T-cell (primary cell): ENCODE measurements around the gene LPAR6. TPM values are rescaled to one million over a fixed set of nuclear protein-coding genes. Genes with fewer than 3 reads are reported as not detected.

Experiments used
- ATAC-seq, 4 experiments: fragments of 200-7000 bp in 3 of 4; fragments of 150-1000 bp in 1 of 4; cut with Tn5 transposase; replicated peaks in 1 of 4; 1 replicate in 3 of 4; 2 replicates in 1 of 4; pipeline ENCODE4 v1.10.0; 2021; ENCODE audit warnings: moderate library complexity in 3 of 4, mild to moderate bottlenecking in 2 of 4, moderate number of reproducible peaks in 1 of 4
- CTCF ChIA-PET, 2 donors: fragments of 300-600 bp; sonication (Branson Sonifier 250); formaldehyde crosslinking; loops; one replicate each; lab custom pipeline; 2022; ENCODE audit warnings: antibody characterized with exemption in 2 of 2; lab: Charles Lee
- POLR2A ChIA-PET, 2 donors: fragments of 300-600 bp; sonication (Branson Sonifier 250); formaldehyde crosslinking; loops; one replicate each; lab custom pipeline; 2022; ENCODE audit warnings: antibody characterized with exemption in 2 of 2; lab: Charles Lee
- DNase-seq, 35 experiments: peaks; one replicate each; pipeline versions ENCODE4 v3.0.0 to v3.0.0-alpha.2; 2013 to 2023
- H3K27ac ChIP-seq: one replicate; pipeline ENCODE4 v1.5.1; 2013; ENCODE audit warnings: low read length
- H3K27me3 ChIP-seq, 2 experiments: replicated peaks in 1 of 2; 1 replicate in 1 of 2; 2 replicates in 1 of 2; pipeline versions ENCODE4 v1.6.1 to v1.7.0; 2013; ENCODE audit warnings: low read length in 1 of 2, mixed read lengths in 1 of 2; ENCODE audit not compliant: control insufficient read depth in 2 of 2, insufficient read depth in 2 of 2; ENCODE audit errors: extremely low read depth in 1 of 2
- H3K36me3 ChIP-seq, 2 donors: 1 replicate in 1 of 2; 2 replicates in 1 of 2; pipeline versions ENCODE4 v1.6.1 to v1.7.0; 2013; ENCODE audit warnings: low read length in 1 of 2; ENCODE audit not compliant: control insufficient read depth in 2 of 2, insufficient read depth in 1 of 2; ENCODE audit errors: extremely low read depth in 1 of 2
- H3K4me1 ChIP-seq, 2 experiments: 1 replicate in 1 of 2; 2 replicates in 1 of 2; pipeline versions ENCODE4 v1.6.1 to v1.7.0; 2013; ENCODE audit warnings: low read length in 2 of 2, mixed read lengths in 1 of 2; ENCODE audit not compliant: insufficient read depth in 2 of 2, control insufficient read depth in 1 of 2; ENCODE audit errors: extremely low read depth in 1 of 2
- H3K4me3 ChIP-seq, 2 donors: 1 replicate in 1 of 2; 2 replicates in 1 of 2; pipeline versions ENCODE4 v1.5.1 to v1.7.0; 2013; ENCODE audit warnings: mild to moderate bottlenecking in 2 of 2, low read length in 1 of 2, moderate library complexity in 1 of 2; ENCODE audit not compliant: control insufficient read depth in 1 of 2; ENCODE audit errors: extremely low read depth in 1 of 2
- H3K9me3 ChIP-seq: 2 replicates; pipeline ENCODE4 v1.7.0; 2013
- H3K27ac Mint-ChIP-seq, 2 donors: one replicate each; pipeline ENCODE4 v1.8.0; 2020 to 2021; ENCODE audit warnings: mild to moderate bottlenecking in 2 of 2, mixed read lengths in 2 of 2
- H3K27me3 Mint-ChIP-seq, 2 donors: one replicate each; pipeline ENCODE4 v1.8.0; 2021 to 2022; ENCODE audit warnings: mixed read lengths in 2 of 2
- H3K36me3 Mint-ChIP-seq: one replicate; pipeline ENCODE4 v1.8.0; 2021; ENCODE audit warnings: mixed read lengths
- H3K4me1 Mint-ChIP-seq, 3 donors: one replicate each; pipeline ENCODE4 v1.8.0; 2020 to 2022; ENCODE audit warnings: mixed read lengths in 3 of 3, mild to moderate bottlenecking in 1 of 3
- H3K4me3 Mint-ChIP-seq, 3 donors: one replicate each; pipeline ENCODE4 v1.8.0; 2020 to 2022; ENCODE audit warnings: mild to moderate bottlenecking in 3 of 3, mixed read lengths in 3 of 3, moderate library complexity in 3 of 3
- H3K9me3 Mint-ChIP-seq, 3 donors: one replicate each; pipeline ENCODE4 v1.8.0; 2020 to 2022; ENCODE audit warnings: mixed read lengths in 3 of 3
- WGBS: methylation state at CpG from one replicate; pipeline ENCODE4 v1.1.5; 2013; ENCODE audit warnings: missing lambda C conversion rate; ENCODE audit not compliant: insufficient coverage; 5-methylcytosine and 5-hydroxymethylcytosine counted together
- total RNA-seq, 35 experiments: library from RNA in 6 of 35; stranded (reverse) in 6 of 35; fragments of 120-200 nt in 1 of 35; gene quantifications; one replicate each; pipeline versions ENCODE4 v1.2.1 to v1.2.4 and lab custom pipeline; 2013 to 2026

LPAR6 gene
- total RNA-seq, 5 donors from 2014 or later (not counting 1 experiment from before 2014, with no cell fraction given): 36.0 to 93.5 (median 62.7) TPM

GRCh38 chr13:48411147-48411794 lies 1.6 kb downstream of the LPAR6 start:
- WGBS: no CpG with 5 or more reads among the region's 1 CpG
- ATAC-seq (peak in 2 of 4 experiments; percentile 30 to 38), DNase-seq (no peak)
- peaks cover 49 to 54% (median 50%) of the 10 kb centered on the region in 3 donors for H3K4me1 Mint-ChIP-seq
- Histone ChIP-seq H3K9me3 (no peaks in the 10 kb centered on the region), H3K4me1 (peaks cover 15% of the 10 kb centered on the region in 2 experiments), H3K36me3 (no peaks in the 10 kb centered on the region), H3K27me3 (no peaks in the 10 kb centered on the region), H3K4me3 (peak overlapping the region; percentile 56 to 80), H3K27ac (peak overlapping the region; percentile 80)
- peak overlapping the region; percentile 99 to 100 for H3K27ac Mint-ChIP-seq
- ChIA-PET POLR2A (no interaction called here), CTCF (no interaction called here)
- H3K36me3 Mint-ChIP-seq: peaks cover 23% of the 10 kb centered on the region
- H3K4me3 Mint-ChIP-seq: peak overlapping the region; percentile 94 to 98 (median 97)
- H3K27me3 Mint-ChIP-seq: no peaks in the 10 kb centered on the region
- no peaks in the 10 kb centered on the region for H3K9me3 Mint-ChIP-seq

GRCh38 chr13:48410199-48410598 lies 2.7 kb downstream of the LPAR6 start:
- Mint-ChIP-seq H3K36me3 (peaks cover 20% of the 10 kb centered on the region), H3K4me1 (peaks cover 58 to 60% (median 59%) of the 10 kb centered on the region in 3 donors), H3K27ac (peak overlapping the region; percentile 87 to 95), H3K9me3 (no peaks in the 10 kb centered on the region), H3K4me3 (peak overlapping the region; percentile 86 to 98 (median 97)), H3K27me3 (no peaks in the 10 kb centered on the region)
- ChIA-PET CTCF (no interaction called here), POLR2A (no interaction called here)
- ATAC-seq: peak in 1 of 4 experiments; percentile 44
- Histone ChIP-seq H3K36me3 (no peaks in the 10 kb centered on the region), H3K27me3 (no peaks in the 10 kb centered on the region), H3K27ac (peak overlapping the region; percentile 80), H3K4me3 (peak overlapping the region; percentile 23 to 48), H3K9me3 (no peaks in the 10 kb centered on the region), H3K4me1 (peaks cover 12 to 15% of the 10 kb centered on the region in 2 experiments)
- peak in 1 of 35 experiments; percentile 47 for DNase-seq
- WGBS: no CpG with 5 or more reads among the region's 5 CpGs

GRCh38 chr13:48405875-48406274 lies 7.0 kb downstream of the LPAR6 start:
- no peaks in the 10 kb centered on the region for H3K9me3 Mint-ChIP-seq
- no peak for ATAC-seq
- H3K27me3 Mint-ChIP-seq: no peaks in the 10 kb centered on the region
- Histone ChIP-seq H3K4me1 (peaks cover 28 to 30% of the 10 kb centered on the region in 2 experiments), H3K9me3 (no peaks in the 10 kb centered on the region), H3K27ac (peak overlapping the region; percentile 28), H3K27me3 (no peaks in the 10 kb centered on the region), H3K4me3 (no peak overlapping the region), H3K36me3 (no peaks in the 10 kb centered on the region)
- DNase-seq: peak in 1 of 35 experiments; percentile 39
- no peak overlapping the region for H3K4me3 Mint-ChIP-seq
- peaks cover 81 to 82% (median 82%) of the 10 kb centered on the region in 3 donors for H3K4me1 Mint-ChIP-seq
- ChIA-PET CTCF (interaction anchor here in 1 of 2 donors (0.9 kb wide), 1 partner anchor 174 kb away, joined by 3 read pairs; no protein-coding TSS in a partner anchor), POLR2A (interaction anchor here (0.5 to 0.7 kb wide), 2 partner anchors 28 to 90 kb away, joined by 3 to 4 read pairs; no protein-coding TSS in a partner anchor)
- peak overlapping the region; percentile 82 to 88 for H3K27ac Mint-ChIP-seq
- H3K36me3 Mint-ChIP-seq: peaks cover 16% of the 10 kb centered on the region

DNA sequence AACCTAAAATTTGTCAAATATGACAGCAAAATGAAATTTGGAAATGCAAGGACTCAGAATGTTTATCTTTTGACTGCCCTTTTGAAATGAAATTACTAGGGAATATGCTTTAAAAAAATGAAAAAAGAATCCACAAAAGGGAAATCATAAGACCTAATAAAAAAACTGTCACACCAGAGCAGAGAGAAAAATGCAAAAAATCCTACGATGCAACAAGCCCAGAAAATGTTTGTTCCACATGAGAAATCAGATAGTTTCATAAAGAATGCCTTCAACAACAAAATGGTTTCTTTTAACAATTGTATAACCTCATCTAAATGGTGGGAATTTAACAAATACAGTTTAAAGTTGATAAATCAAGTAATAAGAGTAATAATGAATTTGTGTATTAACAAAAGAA lies 8.0 kb downstream of the LPAR6 start:
- Mint-ChIP-seq H3K27me3 (no peaks in the 10 kb centered on the region), H3K27ac (peak overlapping the region; percentile 82 to 88), H3K4me3 (no peak overlapping the region), H3K4me1 (peaks cover 83 to 85% (median 84%) of the 10 kb centered on the region in 3 donors), H3K36me3 (peaks cover 10% of the 10 kb centered on the region), H3K9me3 (no peaks in the 10 kb centered on the region)
- Histone ChIP-seq H3K4me1 (peaks cover 28 to 30% of the 10 kb centered on the region in 2 experiments), H3K4me3 (no peak overlapping the region), H3K27me3 (no peaks in the 10 kb centered on the region), H3K27ac (peak overlapping the region; percentile 36), H3K9me3 (no peaks in the 10 kb centered on the region), H3K36me3 (no peaks in the 10 kb centered on the region)
- ChIA-PET CTCF (interaction anchor here in 1 of 2 donors (0.9 kb wide), 1 partner anchor 175 kb away, joined by 3 read pairs; no protein-coding TSS in a partner anchor), POLR2A (no interaction called here)
- no peak for DNase-seq
- no peak for ATAC-seq
- WGBS: no CpG with 5 or more reads among the region's 1 CpG

DNA sequence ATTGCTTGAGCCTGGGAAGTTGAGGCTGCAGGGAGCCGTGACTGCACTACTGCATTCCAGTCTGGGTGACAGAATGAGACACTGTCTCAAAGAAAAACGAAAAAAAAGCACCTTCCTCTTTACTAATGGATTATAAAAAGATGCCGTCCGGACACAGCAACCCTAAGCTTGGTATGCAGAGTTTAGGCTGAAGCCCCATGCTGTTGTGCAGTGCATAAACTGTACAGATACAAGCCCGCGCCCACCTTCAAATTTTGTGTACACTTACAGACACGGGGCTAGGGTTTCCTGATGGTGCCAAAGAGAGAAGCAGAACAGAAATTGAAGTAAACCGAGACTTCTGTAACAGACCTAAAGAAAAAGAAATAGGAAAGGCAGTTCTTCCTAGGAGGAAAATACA lies 9.0 kb downstream of the LPAR6 start:
- Mint-ChIP-seq H3K4me3 (peak overlapping the region in 2 of 3 donors; percentile 17 to 69), H3K27me3 (no peaks in the 10 kb centered on the region), H3K9me3 (no peaks in the 10 kb centered on the region), H3K27ac (peak overlapping the region; percentile 82 to 88), H3K4me1 (peaks cover 81 to 85% (median 85%) of the 10 kb centered on the region in 3 donors), H3K36me3 (peaks cover 9% of the 10 kb centered on the region)
- Histone ChIP-seq H3K27ac (peak overlapping the region; percentile 76), H3K4me3 (no peak overlapping the region), H3K36me3 (no peaks in the 10 kb centered on the region), H3K27me3 (no peaks in the 10 kb centered on the region), H3K9me3 (no peaks in the 10 kb centered on the region), H3K4me1 (peaks cover 26 to 27% of the 10 kb centered on the region in 2 experiments)
- ChIA-PET POLR2A (interaction anchor here in 1 of 2 donors (0.6 kb wide), 1 partner anchor 39 kb away, joined by 3 read pairs; no protein-coding TSS in a partner anchor), CTCF (no interaction called here)
- ATAC-seq: no peak
- WGBS: no CpG with 5 or more reads among the region's 8 CpGs
- no peak for DNase-seq

DNA sequence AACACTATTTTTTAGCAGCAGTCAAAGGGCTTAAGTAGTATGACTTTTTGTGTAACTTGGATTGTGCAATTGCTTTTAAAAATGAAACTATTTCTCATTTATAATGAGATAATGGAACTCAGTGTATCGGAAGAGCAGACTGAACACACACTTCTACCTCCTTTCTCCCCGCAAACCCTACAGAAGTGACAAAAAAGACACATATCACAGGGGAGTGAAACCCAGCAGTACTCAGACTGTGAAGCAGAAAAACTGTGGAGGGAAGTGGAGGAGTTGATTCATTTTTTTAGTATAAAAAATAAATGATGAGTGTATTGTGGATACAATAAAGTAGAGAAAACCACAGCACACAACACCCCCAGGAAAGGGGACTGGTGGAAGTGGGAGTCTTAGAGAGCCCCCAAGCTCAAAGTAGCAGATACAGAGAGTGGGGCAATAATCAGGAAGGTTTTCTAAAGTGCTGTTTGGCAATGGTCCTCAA lies 9.7 kb downstream of the LPAR6 start:
- no peaks in the 10 kb centered on the region for H3K9me3 ChIP-seq
- no peaks in the 10 kb centered on the region for H3K9me3 Mint-ChIP-seq
- H3K4me1 Mint-ChIP-seq: peaks cover 74 to 85% (median 78%) of the 10 kb centered on the region in 3 donors
- CTCF ChIA-PET: interaction anchor here (0.6 to 2.9 kb wide), 6 partner anchors 69 to 366 kb away, joined by 3 to 29 read pairs (median 3); no protein-coding TSS in a partner anchor
- H3K27ac ChIP-seq: peak overlapping the region; percentile 76
- POLR2A ChIA-PET: interaction anchor here (0.7 to 1.0 kb wide), 2 partner anchors 10 to 69 kb away, joined by 3 to 4 read pairs; partner anchors contain the start of gene LPAR6 (in 1 of the 2)
- peak overlapping the region; percentile 82 to 88 for H3K27ac Mint-ChIP-seq
- peak in 5 of 35 experiments; percentile 7 to 60 (median 9) for DNase-seq
- ATAC-seq: peak; percentile 56 to 78 (median 68)
- peaks cover 25 to 26% of the 10 kb centered on the region in 2 experiments for H3K4me1 ChIP-seq
- H3K27me3 Mint-ChIP-seq: no peaks in the 10 kb centered on the region
- peak overlapping the region; percentile 41 to 69 (median 58) for H3K4me3 Mint-ChIP-seq
- peaks cover 6% of the 10 kb centered on the region for H3K36me3 Mint-ChIP-seq
- no CpG with 5 or more reads among the region's 2 CpGs for whole genome bisulfite sequencing
- no peaks in the 10 kb centered on the region for H3K36me3 ChIP-seq
- no peaks in the 10 kb centered on the region for H3K27me3 ChIP-seq
- H3K4me3 ChIP-seq: no peak overlapping the region
